H9 (cell line): Measurements from ENCODE around the gene ASXL3. TPM values are rescaled to one million over a fixed set of nuclear protein-coding genes. Genes with fewer than 3 reads are reported as not detected.

Source experiments
- DNase-seq: peaks from one replicate; pipeline ENCODE4 v3.0.0-alpha.2; 2017
- H2AFZ ChIP-seq: one replicate; pipeline ENCODE4 v1.6.1; 2013; ENCODE audit warnings: mild to moderate bottlenecking, low read length, control low read depth, moderate library complexity
- H2AK5ac ChIP-seq: 2 replicates; pipeline ENCODE4 v1.6.1; 2013; ENCODE audit warnings: low read length, control low read depth, mixed read lengths; ENCODE audit not compliant: insufficient read length
- H2BK120ac ChIP-seq: one replicate; pipeline ENCODE4 v1.6.1; 2013; ENCODE audit warnings: low read depth, mild to moderate bottlenecking, low read length, control low read depth, inconsistent platforms; ENCODE audit not compliant: poor library complexity, severe bottlenecking
- H2BK12ac ChIP-seq: 2 replicates; pipeline ENCODE4 v1.6.1; 2013; ENCODE audit warnings: low read length, control low read depth, mixed read lengths, low read depth; ENCODE audit not compliant: insufficient read length
- H2BK15ac ChIP-seq: 2 replicates; pipeline ENCODE4 v1.6.1; 2013; ENCODE audit warnings: low read depth, low read length, control low read depth
- H2BK20ac ChIP-seq: one replicate; pipeline ENCODE4 v1.6.1; 2013; ENCODE audit warnings: low read depth, mild to moderate bottlenecking, low read length, control low read depth, inconsistent platforms; ENCODE audit not compliant: poor library complexity, severe bottlenecking
- H2BK5ac ChIP-seq: 2 replicates; pipeline ENCODE4 v1.6.1; 2013; ENCODE audit warnings: low read length, control low read depth, mixed read lengths; ENCODE audit not compliant: insufficient read length
- H3K14ac ChIP-seq: 2 replicates; pipeline ENCODE4 v1.6.1; 2013; ENCODE audit warnings: low read length, control low read depth; ENCODE audit not compliant: insufficient read depth
- H3K18ac ChIP-seq: 2 replicates; pipeline ENCODE4 v1.6.1; 2013; ENCODE audit warnings: low read depth, mild to moderate bottlenecking, mixed read lengths, low read length, control low read depth; ENCODE audit not compliant: insufficient read length
- H3K23ac ChIP-seq: 2 replicates; pipeline ENCODE4 v1.6.1; 2013; ENCODE audit warnings: low read length, control low read depth, mixed read lengths, low read depth; ENCODE audit not compliant: insufficient read length
- H3K23me2 ChIP-seq: 2 replicates; pipeline ENCODE4 v1.6.1; 2013; ENCODE audit warnings: low read depth, mild to moderate bottlenecking, mixed read lengths, low read length, control low read depth; ENCODE audit not compliant: insufficient read length, poor library complexity, severe bottlenecking
- H3K27ac ChIP-seq: 2 replicates; pipeline ENCODE4 v1.5.1; 2013; ENCODE audit warnings: low read length, control low read depth, mixed read lengths, low read depth; ENCODE audit not compliant: insufficient read length
- H3K27me3 ChIP-seq: 2 replicates; pipeline ENCODE4 v1.6.1; 2013; ENCODE audit warnings: low read length, control low read depth, inconsistent platforms; ENCODE audit not compliant: insufficient read depth
- H3K4ac ChIP-seq: 2 replicates; pipeline ENCODE4 v1.6.1; 2013; ENCODE audit warnings: low read depth, mild to moderate bottlenecking, control low read depth, inconsistent platforms, low read length, moderate library complexity
- H3K4me1 ChIP-seq: 2 replicates; pipeline ENCODE4 v1.6.1; 2013; ENCODE audit warnings: low read length, control low read depth, inconsistent platforms; ENCODE audit not compliant: insufficient read depth
- H3K4me2 ChIP-seq: 2 replicates; pipeline ENCODE4 v1.6.1; 2013; ENCODE audit warnings: low read length, control low read depth, mixed read lengths; ENCODE audit not compliant: insufficient read length, insufficient read depth
- H3K56ac ChIP-seq: 2 replicates; pipeline ENCODE4 v1.6.1; 2013; ENCODE audit warnings: low read depth, mild to moderate bottlenecking, mixed read lengths, low read length, control low read depth; ENCODE audit not compliant: insufficient read length
- H3K79me1 ChIP-seq: 2 replicates; pipeline ENCODE4 v1.6.1; 2013; ENCODE audit warnings: low read depth, mild to moderate bottlenecking, moderate library complexity, low read length, control low read depth, inconsistent platforms; ENCODE audit not compliant: insufficient read depth, poor library complexity, severe bottlenecking
- H3K79me2 ChIP-seq: 2 replicates; pipeline ENCODE4 v1.6.1; 2013; ENCODE audit warnings: low read length, control low read depth, inconsistent platforms; ENCODE audit not compliant: insufficient read depth
- H3K9ac ChIP-seq: 2 replicates; pipeline ENCODE4 v1.6.1; 2013; ENCODE audit warnings: low read length, control low read depth, mixed read lengths; ENCODE audit not compliant: insufficient read length; ENCODE audit errors: extremely low read depth
- H3K9me3 ChIP-seq: one replicate; pipeline ENCODE4 v1.6.1; 2013; ENCODE audit warnings: low read depth, low read length, inconsistent platforms; ENCODE audit not compliant: control insufficient read depth
- H3T11ph ChIP-seq: one replicate; pipeline ENCODE4 v1.6.1; 2013; ENCODE audit warnings: mild to moderate bottlenecking, low read length, control low read depth, inconsistent platforms
- H4K20me1 ChIP-seq: one replicate; pipeline ENCODE4 v1.6.1; 2013; ENCODE audit not compliant: control insufficient read depth, insufficient read length, insufficient read depth
- H4K5ac ChIP-seq: 2 replicates; pipeline ENCODE4 v1.6.1; 2013; ENCODE audit warnings: low read depth, mild to moderate bottlenecking, mixed read lengths, low read length, control low read depth; ENCODE audit not compliant: insufficient read length
- H4K8ac ChIP-seq: replicated peaks from 2 replicates; pipeline ENCODE4 v1.6.1; 2013; ENCODE audit warnings: low read length, control low read depth, mixed read lengths, low read depth; ENCODE audit not compliant: insufficient read length
- H4K91ac ChIP-seq: 2 replicates; pipeline ENCODE4 v1.6.1; 2013; ENCODE audit warnings: low read depth, mild to moderate bottlenecking, moderate library complexity, mixed read lengths, low read length, control low read depth; ENCODE audit not compliant: insufficient read length
- H3K27ac Mint-ChIP-seq, 3 experiments: 2 replicates in 2 of 3; 3 replicates in 1 of 3; pipeline ENCODE4 v1.8.0; 2020 to 2021; ENCODE audit warnings: mixed read lengths in 3 of 3, mild to moderate bottlenecking in 1 of 3, moderate library complexity in 1 of 3
- H3K27me3 Mint-ChIP-seq: 2 replicates; pipeline ENCODE4 v1.8.0; 2021; ENCODE audit warnings: low read depth, mild to moderate bottlenecking, moderate library complexity, mixed read lengths
- H3K36me3 Mint-ChIP-seq, 3 experiments: 2 replicates in 2 of 3; 3 replicates in 1 of 3; pipeline ENCODE4 v1.8.0; 2020 to 2021; ENCODE audit warnings: low read depth in 3 of 3, mixed read lengths in 3 of 3; ENCODE audit not compliant: insufficient read depth in 1 of 3
- H3K4me1 Mint-ChIP-seq, 2 experiments: 2 replicates each; pipeline ENCODE4 v1.8.0; 2020; ENCODE audit warnings: mixed read lengths in 2 of 2
- H3K4me3 Mint-ChIP-seq, 2 experiments: 2 replicates in 1 of 2; 3 replicates in 1 of 2; pipeline ENCODE4 v1.8.0; 2020 to 2021; ENCODE audit warnings: mild to moderate bottlenecking in 2 of 2, mixed read lengths in 2 of 2, moderate library complexity in 1 of 2
- H3K9me3 Mint-ChIP-seq, 2 experiments: 2 replicates in 1 of 2; 3 replicates in 1 of 2; pipeline ENCODE4 v1.8.0; 2020; ENCODE audit warnings: mild to moderate bottlenecking in 2 of 2, mixed read lengths in 2 of 2, moderate library complexity in 1 of 2
- CTCF ChIP-seq: fragments of 200-600 bp; sonication (generic); conservative IDR thresholded peaks from 3 replicates; pipeline ENCODE4 v1.8.0; 2021; ENCODE audit warnings: antibody characterized with exemption, mild to moderate bottlenecking
- total RNA-seq: library from RNA; stranded (reverse); gene quantifications from 2 replicates; pipeline ENCODE4 v1.2.1, GENCODE V29; 2021

ASXL3 gene
- total RNA-seq, 1 experiment from 2014 or later, result 0.35 TPM

- Histone ChIP-seq H3K79me2 (no peaks in the 10 kb centered on the region), H3K4me2 (no peak overlapping the region), H3K18ac (no peak overlapping the region), H2BK120ac (no peak overlapping the region), H3K79me1 (no peaks in the 10 kb centered on the region), H3K4me1 (no peaks in the 10 kb centered on the region), H2BK15ac (no peak overlapping the region), H2BK20ac (no peak overlapping the region), H4K8ac (no peak overlapping the region), H3K23me2 (no peaks in the 10 kb centered on the region), H3K23ac (no peak overlapping the region), H3K9ac (no peak overlapping the region), H4K20me1 (no peaks in the 10 kb centered on the region), H3K56ac (no peak overlapping the region), H2AFZ (no peak overlapping the region), H2AK5ac (no peak overlapping the region), H3K9me3 (no peaks in the 10 kb centered on the region), H4K5ac (no peak overlapping the region), H3K4ac (no peak overlapping the region), H3K27me3 (no peaks in the 10 kb centered on the region), H3T11ph (no peak overlapping the region), H2BK12ac (no peak overlapping the region), H4K91ac (no peak overlapping the region), H2BK5ac (no peak overlapping the region), H3K27ac (no peak overlapping the region), H3K14ac (no peak overlapping the region)
- DNase-seq, result no peak
- no peak for TF ChIP-seq CTCF
- Mint-ChIP-seq H3K36me3 (no peaks in the 10 kb centered on the region), H3K27ac (no peak overlapping the region), H3K27me3 (peaks cover 3% of the 10 kb centered on the region; the same call in 1 of the 2 replicates), H3K4me3 (no peak overlapping the region), H3K4me1 (peaks cover 20 to 22% of the 10 kb centered on the region in 2 experiments), H3K9me3 (no peaks in the 10 kb centered on the region)
These were observed 155.4 kb downstream of the ASXL3 start for GRCh38 chr18:33733376-33733775.
